Body of pancreas (tissue), 4 donors: ENCODE results near the gene APLF. TPM values are rescaled to one million over a fixed set of nuclear protein-coding genes. Genes with fewer than 3 reads are reported as not detected.

Experiments
- ATAC-seq: fragments of 150-250 bp; one replicate; pipeline ENCODE4 v1.9.1; 2016
- DNase-seq, 4 donors: peaks; one replicate each; pipeline ENCODE4 v3.0.0-alpha.2; 2019
- H3K27ac ChIP-seq, 4 donors: fragments of 200-600 bp; sonication (generic); 1 replicate in 3 of 4; 2 replicates in 1 of 4; pipeline versions ENCODE4 v1.5.1 to v1.6.1; 2016 to 2019; ENCODE audit warnings: mild to moderate bottlenecking in 1 of 4, mixed read lengths in 1 of 4, moderate library complexity in 1 of 4
- H3K27me3 ChIP-seq, 2 donors: fragments of 200-600 bp; sonication (generic); one replicate each; pipeline ENCODE4 v1.6.0; 2016; ENCODE audit warnings: mild to moderate bottlenecking in 1 of 2
- H3K36me3 ChIP-seq, 2 donors: fragments of 200-600 bp; sonication (generic); replicated peaks in 1 of 2; 2 replicates each; pipeline ENCODE4 v1.5.1; 2016; ENCODE audit warnings: low read depth in 2 of 2; ENCODE audit not compliant: insufficient read depth in 1 of 2
- H3K4me1 ChIP-seq: fragments of 200-600 bp; sonication (generic); one replicate; pipeline ENCODE4 v1.6.0; 2016
- H3K4me3 ChIP-seq, 2 donors: fragments of 200-600 bp; sonication (generic); 1 replicate in 1 of 2; 2 replicates in 1 of 2; pipeline ENCODE4 v1.5.1; 2016 to 2019
- H3K9me3 ChIP-seq, 3 donors: fragments of 200-600 bp; sonication (generic); 1 replicate in 2 of 3; 2 replicates in 1 of 3; pipeline ENCODE4 v1.5.1; 2016
- CTCF ChIP-seq, 7 experiments: fragments of 450-650 bp in 4 of 7; fragments of 200-600 bp in 3 of 7; sonication (generic) in 3 of 7; IDR thresholded peaks; one replicate each; pipeline ENCODE4 v1.5.1; 2016 to 2019; ENCODE audit warnings: antibody characterized with exemption in 7 of 7
- POLR2A ChIP-seq, 3 donors: fragments of 450-650 bp; IDR thresholded peaks; one replicate each; pipeline ENCODE4 v1.6.1; 2016; ENCODE audit warnings: antibody characterized with exemption in 3 of 3, mild to moderate bottlenecking in 2 of 3
- WGBS, 2 donors: methylation state at CpG; one replicate each; pipeline ENCODE4 v1.1.5; 2017; 5-methylcytosine and 5-hydroxymethylcytosine counted together
- intact Hi-C: fragments of 100-400 bp; cut with DNase I; formaldehyde crosslinking; loops from one replicate; pipeline ENCODE4 v1.15.1; 2023
- total RNA-seq, 2 donors: library from RNA; depleted of rRNA; stranded (reverse); fragments of >200 nt; gene quantifications; one replicate each; pipeline ENCODE4 v1.1.0, GENCODE V29; 2016

The APLF gene
- total RNA-seq, 2 donors from 2014 or later: 3.9 to 4.0 TPM

DNA sequence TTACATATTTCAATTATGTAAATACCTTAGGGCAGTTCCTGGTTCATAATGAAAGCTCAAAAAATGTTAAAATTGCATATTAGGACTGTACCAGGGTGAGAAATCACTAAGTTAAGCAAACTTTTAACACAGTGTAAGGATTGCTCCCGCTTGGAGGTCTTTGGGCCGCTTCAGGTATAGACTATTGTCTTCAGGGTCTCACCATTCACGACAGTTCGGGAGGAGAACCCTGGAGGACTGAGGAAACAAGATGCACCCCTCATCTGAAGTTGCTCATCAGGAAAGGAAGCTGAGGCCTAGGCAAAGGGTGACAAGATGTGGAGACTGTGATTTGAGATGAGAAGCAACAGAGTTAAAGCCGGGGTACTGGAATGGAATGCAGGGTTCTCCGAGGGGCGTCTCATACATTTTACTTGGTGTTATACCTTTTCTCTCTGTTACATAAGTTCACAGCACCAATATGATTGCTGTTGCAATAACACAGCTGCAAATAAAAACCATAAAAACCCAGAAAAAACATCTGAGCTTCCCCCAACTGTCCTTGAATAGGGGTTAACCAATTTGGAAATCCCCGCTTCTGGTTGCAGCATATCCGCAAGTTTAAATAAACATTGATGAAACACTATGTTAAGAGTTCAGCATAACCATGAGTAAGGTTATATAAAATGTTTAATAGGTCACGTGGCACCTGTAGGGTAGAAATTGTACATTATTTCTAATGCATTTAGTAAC is 40.4 kb upstream of the APLF start:
- no peak for TF ChIP-seq POLR2A (IDR thresholded peaks at IDR 0.05)
- no peak for TF ChIP-seq CTCF (IDR thresholded peaks at IDR 0.05)

GRCh38 chr2:68428126-68428525 is 39.3 kb upstream of the APLF start:
- H3K4me1 ChIP-seq: peaks cover 4% of the 10 kb centered on the region
- ATAC-seq (no peak), DNase-seq (no peak)
- TF ChIP-seq POLR2A (IDR thresholded peaks at IDR 0.05) (no peak), CTCF (IDR thresholded peaks at IDR 0.05) (no peak)
- no peak overlapping the region for H3K4me3 ChIP-seq
- WGBS, 2 donors: 66 to 72% methylated on average over 4 of the region's 4 CpGs
- no peak overlapping the region for H3K27ac ChIP-seq
- no peaks in the 10 kb centered on the region for H3K36me3 ChIP-seq
- intact Hi-C loops: no loop called here
- H3K9me3 ChIP-seq: no peaks in the 10 kb centered on the region
- H3K27me3 ChIP-seq: no peaks in the 10 kb centered on the region

More for the DNA sequence above, 40.4 kb upstream of the APLF start:
- no peaks in the 10 kb centered on the region for H3K4me1 ChIP-seq
- H3K27ac ChIP-seq: no peak overlapping the region
- ATAC-seq (no peak), DNase-seq (no peak)
- H3K9me3 ChIP-seq: no peaks in the 10 kb centered on the region
- intact Hi-C loops: no loop called here
- H3K36me3 ChIP-seq: no peaks in the 10 kb centered on the region
- WGBS, 2 donors: 74 to 85% methylated on average over 10 of the region's 10 CpGs
- no peaks in the 10 kb centered on the region for H3K27me3 ChIP-seq
- no peak overlapping the region for H3K4me3 ChIP-seq

GRCh38 chr2:68428746-68429145 is 38.6 kb upstream of the APLF start:
- Histone ChIP-seq H3K4me1 (peaks cover 7% of the 10 kb centered on the region), H3K36me3 (no peaks in the 10 kb centered on the region), H3K27ac (no peak overlapping the region), H3K9me3 (no peaks in the 10 kb centered on the region), H3K4me3 (no peak overlapping the region), H3K27me3 (no peaks in the 10 kb centered on the region)
- WGBS, 2 donors: 41 to 64% methylated on average over 1 of the region's 1 CpG
- ATAC-seq (no peak), DNase-seq (no peak)
- intact Hi-C loops: no loop called here
- TF ChIP-seq POLR2A (IDR thresholded peaks at IDR 0.05) (no peak), CTCF (IDR thresholded peaks at IDR 0.05) (no peak)

DNA sequence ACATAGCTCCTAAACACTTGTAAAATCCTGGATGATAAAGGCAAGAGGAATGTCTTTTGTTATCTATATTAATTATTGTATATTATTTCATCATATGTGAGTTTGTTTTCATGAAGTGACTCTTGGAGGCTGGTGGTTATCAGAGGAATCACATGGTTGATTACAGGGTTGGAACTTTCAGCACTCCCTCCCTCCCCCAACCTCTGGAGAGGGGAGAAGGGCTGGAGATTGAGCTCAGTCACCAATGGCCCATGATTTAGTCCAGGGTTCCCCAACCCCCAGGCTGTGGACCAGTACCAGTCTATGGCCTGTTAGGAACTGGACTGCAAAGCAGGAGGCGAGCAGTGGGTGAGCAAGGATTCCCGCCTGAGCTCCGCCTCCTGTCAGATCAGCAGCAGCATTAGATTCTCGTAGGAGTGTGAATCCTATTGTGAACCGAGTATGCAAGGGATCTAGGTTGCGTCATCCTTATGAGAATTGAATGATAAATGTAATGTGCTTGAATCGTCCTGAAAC is 38.0 kb upstream of the APLF start:
- ATAC-seq (no peak), DNase-seq (no peak)
- H3K36me3 ChIP-seq: no peaks in the 10 kb centered on the region
- no peak overlapping the region for H3K4me3 ChIP-seq
- H3K9me3 ChIP-seq: no peaks in the 10 kb centered on the region
- no peak overlapping the region for H3K27ac ChIP-seq
- H3K27me3 ChIP-seq: no peaks in the 10 kb centered on the region
- H3K4me1 ChIP-seq: peaks cover 7% of the 10 kb centered on the region
- TF ChIP-seq POLR2A (IDR thresholded peaks at IDR 0.05) (no peak), CTCF (IDR thresholded peaks at IDR 0.05) (no peak)
- intact Hi-C loops: no loop called here
- 79 to 84% methylated on average over 7 of the region's 7 CpGs for WGBS, 2 donors
